ENCODE measurements around the gene TPSB2.

DNA sequence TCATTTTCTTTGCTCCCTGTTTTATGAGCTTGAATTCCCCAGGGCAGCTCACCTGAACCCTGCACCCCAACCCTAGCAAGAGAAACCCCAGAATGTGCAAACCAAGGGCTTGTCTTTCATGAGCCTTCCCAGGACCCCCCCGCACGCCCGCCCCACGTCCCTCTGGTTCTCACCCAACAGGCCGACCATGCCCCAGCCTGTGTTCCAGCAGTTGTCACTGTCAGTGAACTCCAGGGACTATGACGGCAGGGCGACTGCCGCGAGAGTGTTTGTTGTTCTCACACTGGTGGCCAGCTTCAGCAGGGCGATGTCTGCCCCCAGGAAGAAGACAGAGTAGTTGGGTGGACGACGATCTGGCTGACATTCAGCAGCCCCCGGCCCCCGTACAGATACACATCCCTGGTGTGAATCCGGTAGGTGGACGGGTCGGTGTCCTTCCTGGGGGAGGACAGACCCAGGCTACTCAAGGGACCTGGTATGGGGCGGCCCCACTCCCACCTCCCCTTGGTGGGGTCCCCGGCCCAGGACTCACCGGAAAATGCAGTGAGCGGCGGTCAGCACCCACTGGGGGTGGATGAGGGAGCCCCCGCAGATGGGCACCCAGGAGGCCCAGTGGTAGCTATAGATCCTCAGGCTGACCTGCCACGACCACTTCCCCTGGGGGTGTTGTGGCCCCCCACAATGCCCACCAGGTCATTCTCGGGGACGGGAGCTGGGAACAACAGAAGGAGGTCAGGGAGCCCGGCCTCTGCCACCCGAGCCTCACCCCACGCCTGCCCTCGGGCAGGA, 46.0 kb upstream of the TPSB2 start:
- TF ChIP-seq, protein P1, sequence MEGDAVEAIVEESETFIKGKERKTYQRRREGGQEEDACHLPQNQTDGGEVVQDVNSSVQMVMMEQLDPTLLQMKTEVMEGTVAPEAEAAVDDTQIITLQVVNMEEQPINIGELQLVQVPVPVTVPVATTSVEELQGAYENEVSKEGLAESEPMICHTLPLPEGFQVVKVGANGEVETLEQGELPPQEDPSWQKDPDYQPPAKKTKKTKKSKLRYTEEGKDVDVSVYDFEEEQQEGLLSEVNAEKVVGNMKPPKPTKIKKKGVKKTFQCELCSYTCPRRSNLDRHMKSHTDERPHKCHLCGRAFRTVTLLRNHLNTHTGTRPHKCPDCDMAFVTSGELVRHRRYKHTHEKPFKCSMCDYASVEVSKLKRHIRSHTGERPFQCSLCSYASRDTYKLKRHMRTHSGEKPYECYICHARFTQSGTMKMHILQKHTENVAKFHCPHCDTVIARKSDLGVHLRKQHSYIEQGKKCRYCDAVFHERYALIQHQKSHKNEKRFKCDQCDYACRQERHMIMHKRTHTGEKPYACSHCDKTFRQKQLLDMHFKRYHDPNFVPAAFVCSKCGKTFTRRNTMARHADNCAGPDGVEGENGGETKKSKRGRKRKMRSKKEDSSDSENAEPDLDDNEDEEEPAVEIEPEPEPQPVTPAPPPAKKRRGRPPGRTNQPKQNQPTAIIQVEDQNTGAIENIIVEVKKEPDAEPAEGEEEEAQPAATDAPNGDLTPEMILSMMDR (tag by site-specific recombination; IDR thresholded peaks at IDR 0.05): no peak
- TF ChIP-seq ZBTB48 (tag by site-specific recombination; IDR thresholded peaks at IDR 0.05) (no peak), ZNF324 (tag by site-specific recombination; IDR thresholded peaks at IDR 0.05) (no peak), ZNF768 (tag by site-specific recombination; IDR thresholded peaks at IDR 0.05) (no peak), ZNF24 (tag by site-specific recombination; IDR thresholded peaks at IDR 0.05) (no peak), YY1 (tag by site-specific recombination; IDR thresholded peaks at IDR 0.05) (no peak)
- TF ChIP-seq, protein P2, sequence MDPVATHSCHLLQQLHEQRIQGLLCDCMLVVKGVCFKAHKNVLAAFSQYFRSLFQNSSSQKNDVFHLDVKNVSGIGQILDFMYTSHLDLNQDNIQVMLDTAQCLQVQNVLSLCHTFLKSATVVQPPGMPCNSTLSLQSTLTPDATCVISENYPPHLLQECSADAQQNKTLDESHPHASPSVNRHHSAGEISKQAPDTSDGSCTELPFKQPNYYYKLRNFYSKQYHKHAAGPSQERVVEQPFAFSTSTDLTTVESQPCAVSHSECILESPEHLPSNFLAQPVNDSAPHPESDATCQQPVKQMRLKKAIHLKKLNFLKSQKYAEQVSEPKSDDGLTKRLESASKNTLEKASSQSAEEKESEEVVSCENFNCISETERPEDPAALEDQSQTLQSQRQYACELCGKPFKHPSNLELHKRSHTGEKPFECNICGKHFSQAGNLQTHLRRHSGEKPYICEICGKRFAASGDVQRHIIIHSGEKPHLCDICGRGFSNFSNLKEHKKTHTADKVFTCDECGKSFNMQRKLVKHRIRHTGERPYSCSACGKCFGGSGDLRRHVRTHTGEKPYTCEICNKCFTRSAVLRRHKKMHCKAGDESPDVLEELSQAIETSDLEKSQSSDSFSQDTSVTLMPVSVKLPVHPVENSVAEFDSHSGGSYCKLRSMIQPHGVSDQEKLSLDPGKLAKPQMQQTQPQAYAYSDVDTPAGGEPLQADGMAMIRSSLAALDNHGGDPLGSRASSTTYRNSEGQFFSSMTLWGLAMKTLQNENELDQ (tag by site-specific recombination; IDR thresholded peaks at IDR 0.05; ENCODE audit: low read depth): no peak
- TF ChIP-seq, protein P3, sequence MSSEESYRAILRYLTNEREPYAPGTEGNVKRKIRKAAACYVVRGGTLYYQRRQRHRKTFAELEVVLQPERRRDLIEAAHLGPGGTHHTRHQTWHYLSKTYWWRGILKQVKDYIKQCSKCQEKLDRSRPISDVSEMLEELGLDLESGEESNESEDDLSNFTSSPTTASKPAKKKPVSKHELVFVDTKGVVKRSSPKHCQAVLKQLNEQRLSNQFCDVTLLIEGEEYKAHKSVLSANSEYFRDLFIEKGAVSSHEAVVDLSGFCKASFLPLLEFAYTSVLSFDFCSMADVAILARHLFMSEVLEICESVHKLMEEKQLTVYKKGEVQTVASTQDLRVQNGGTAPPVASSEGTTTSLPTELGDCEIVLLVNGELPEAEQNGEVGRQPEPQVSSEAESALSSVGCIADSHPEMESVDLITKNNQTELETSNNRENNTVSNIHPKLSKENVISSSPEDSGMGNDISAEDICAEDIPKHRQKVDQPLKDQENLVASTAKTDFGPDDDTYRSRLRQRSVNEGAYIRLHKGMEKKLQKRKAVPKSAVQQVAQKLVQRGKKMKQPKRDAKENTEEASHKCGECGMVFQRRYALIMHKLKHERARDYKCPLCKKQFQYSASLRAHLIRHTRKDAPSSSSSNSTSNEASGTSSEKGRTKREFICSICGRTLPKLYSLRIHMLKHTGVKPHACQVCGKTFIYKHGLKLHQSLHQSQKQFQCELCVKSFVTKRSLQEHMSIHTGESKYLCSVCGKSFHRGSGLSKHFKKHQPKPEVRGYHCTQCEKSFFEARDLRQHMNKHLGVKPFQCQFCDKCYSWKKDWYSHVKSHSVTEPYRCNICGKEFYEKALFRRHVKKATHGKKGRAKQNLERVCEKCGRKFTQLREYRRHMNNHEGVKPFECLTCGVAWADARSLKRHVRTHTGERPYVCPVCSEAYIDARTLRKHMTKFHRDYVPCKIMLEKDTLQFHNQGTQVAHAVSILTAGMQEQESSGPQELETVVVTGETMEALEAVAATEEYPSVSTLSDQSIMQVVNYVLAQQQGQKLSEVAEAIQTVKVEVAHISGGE (tag by site-specific recombination; conservative IDR thresholded peaks at IDR 0.05; ENCODE audit: low read depth): no peak
